K562 (cell line): ENCODE results near the gene IRF3. TPM values are rescaled to one million over a fixed set of nuclear protein-coding genes. Genes with fewer than 3 reads are reported as not detected.

Experiments used
- ATAC-seq: fragments of 200-7000 bp; cut with Tn5 transposase; 3 replicates; pipeline ENCODE4 v1.9.1; 2020; ENCODE audit warnings: moderate library complexity
- BruUV-seq: library from RNA; stranded (reverse); fragments of 400-500 nt; replicated peaks from 2 replicates; lab custom pipeline; 2021; lab: Mats Ljungman, UMichigan
- CTCF ChIA-PET: fragments of 300-600 bp; formaldehyde crosslinking; extraction: SDS; loops from one replicate; lab custom pipeline; 2021; ENCODE audit warnings: low intra/inter-chr PET ratio; lab: Yijun Ruan, JAX
- POLR2A ChIA-PET: fragments of 300-600, 350-650 bp; sonication (Branson Sonifier 250); formaldehyde crosslinking; extraction: SDS; loops from one replicate; lab custom pipeline; 2021; ENCODE audit warnings: antibody characterized with exemption, inconsistent platforms; lab: Yijun Ruan, JAX
- DNase-seq, 4 experiments: peaks; one replicate each; pipeline versions ENCODE4 v3.0.0 to v3.0.0-alpha.2; 2011 to 2018; ENCODE audit warnings: low spot score in 3 of 4, mixed read lengths in 3 of 4; ENCODE audit errors: extremely low read depth in 1 of 4
- FAIRE-seq: peaks from 2 replicates; lab custom pipeline; 2011; peaks lifted over from hg19 to GRCh38; lab: Jason Lieb, UNC
- H2AFZ ChIP-seq: 2 replicates; pipeline ENCODE4 v1.6.0; 2011; ENCODE audit warnings: low read depth, low read length, control low read depth, inconsistent platforms
- H3K27ac ChIP-seq: fragments of 200-600 bp; 3 replicates; pipeline ENCODE4 v1.8.0; 2011; ENCODE audit warnings: low read depth, mild to moderate bottlenecking, control low read depth, inconsistent platforms, low read length, moderate library complexity, mixed read lengths; ENCODE audit errors: extremely low read depth
- H3K27me3 ChIP-seq, 2 experiments: fragments of 300-600 bp in 1 of 2; 2 replicates in 1 of 2; 3 replicates in 1 of 2; pipeline versions ENCODE4 v1.6.0 to v1.8.0; 2011; ENCODE audit warnings: inconsistent platforms in 2 of 2, low read length in 2 of 2, mild to moderate bottlenecking in 1 of 2, mixed read lengths in 1 of 2, moderate library complexity in 1 of 2; ENCODE audit not compliant: control insufficient read depth in 2 of 2, insufficient read depth in 2 of 2
- H3K36me3 ChIP-seq: fragments of 300-600 bp; 3 replicates; pipeline ENCODE4 v1.8.0; 2011; ENCODE audit warnings: mild to moderate bottlenecking, low read length, inconsistent platforms; ENCODE audit not compliant: control insufficient read depth, insufficient read depth
- H3K4me1 ChIP-seq, 2 experiments: fragments of 200-600 bp in 1 of 2; replicated peaks in 1 of 2; 2 replicates in 1 of 2; 3 replicates in 1 of 2; pipeline versions ENCODE4 v1.5.1 to v1.8.0; 2011; ENCODE audit warnings: inconsistent platforms in 2 of 2, low read length in 2 of 2, mild to moderate bottlenecking in 1 of 2, mixed read lengths in 1 of 2, moderate library complexity in 1 of 2; ENCODE audit not compliant: control insufficient read depth in 2 of 2, insufficient read depth in 2 of 2
- H3K4me2 ChIP-seq: 2 replicates; pipeline ENCODE4 v1.6.1; 2011; ENCODE audit warnings: low read length, control low read depth, inconsistent platforms, mixed read lengths; ENCODE audit not compliant: insufficient read depth
- H3K4me3 ChIP-seq: fragments of 200-600 bp; sonication (generic), shearing (Covaris generic); 2 replicates; pipeline ENCODE4 v1.5.1; 2016; ENCODE audit warnings: control low read depth, inconsistent platforms
- H3K79me2 ChIP-seq: fragments of 200-600 bp; 3 replicates; pipeline ENCODE4 v1.8.0; 2011; ENCODE audit warnings: low read length, inconsistent platforms; ENCODE audit not compliant: control insufficient read depth, insufficient read depth
- H3K9ac ChIP-seq, 2 experiments: 2 replicates each; pipeline versions ENCODE4 v1.6.0 to v1.6.1; 2011; ENCODE audit warnings: low read depth in 2 of 2, low read length in 2 of 2, control low read depth in 1 of 2, inconsistent platforms in 1 of 2, mild to moderate bottlenecking in 1 of 2, mixed read lengths in 1 of 2; ENCODE audit not compliant: insufficient read depth in 1 of 2
- H3K9me1 ChIP-seq: one replicate; pipeline ENCODE4 v1.6.0; 2011; ENCODE audit warnings: inconsistent platforms, mild to moderate bottlenecking, low read length, moderate library complexity; ENCODE audit not compliant: control insufficient read depth, insufficient read depth
- H3K9me3 ChIP-seq: replicated peaks from 2 replicates; pipeline ENCODE4 v1.5.1; 2011; ENCODE audit warnings: low read depth, low read length, inconsistent platforms; ENCODE audit not compliant: control insufficient read depth, insufficient read depth
- H4K20me1 ChIP-seq: replicated peaks from 2 replicates; pipeline ENCODE4 v1.6.1; 2011; ENCODE audit warnings: low read length, inconsistent platforms, mixed read lengths; ENCODE audit not compliant: control insufficient read depth, insufficient read depth
- BCLAF1 ChIP-seq, 2 experiments: fragments of 450-650 bp in 1 of 2; IDR thresholded peaks; 2 replicates each; pipeline ENCODE4 v1.6.1; 2011 to 2017; ENCODE audit warnings: low read depth in 2 of 2, antibody characterized with exemption in 1 of 2, borderline replicate concordance in 1 of 2, low read length in 1 of 2, mild to moderate bottlenecking in 1 of 2, mixed read lengths in 1 of 2; ENCODE audit not compliant: control insufficient read depth in 1 of 2
- KDM2B ChIP-seq: fragments of 250-450 bp; sonication (Bioruptor Pico); IDR thresholded peaks from 2 replicates; pipeline ENCODE4 v1.8.0; 2021; ENCODE audit warnings: mild to moderate bottlenecking, moderate library complexity
- KLF13 ChIP-seq: fragments of 450-650 bp; IDR thresholded peaks from 2 replicates; pipeline ENCODE4 v1.6.1; 2016; ENCODE audit warnings: missing genetic modification characterization, low read depth, mild to moderate bottlenecking, missing compliant biosample characterization, moderate library complexity, borderline replicate concordance
- MAFG ChIP-seq: fragments of 450-650 bp; conservative IDR thresholded peaks from 2 replicates; pipeline ENCODE4 v1.6.1; 2016; ENCODE audit warnings: missing genetic modification characterization, missing compliant biosample characterization
- MBD1 ChIP-seq: fragments of 250-450 bp; sonication (Bioruptor Pico); IDR thresholded peaks from 2 replicates; pipeline ENCODE4 v1.8.0; 2022; ENCODE audit warnings: inconsistent platforms
- ZKSCAN3 ChIP-seq: fragments of 250-450 bp; sonication (Bioruptor Pico); IDR thresholded peaks from 2 replicates; pipeline ENCODE4 v1.4.0; 2020
- ZNF444 ChIP-seq: fragments of 250-450 bp; sonication (Bioruptor Pico); IDR thresholded peaks from 2 replicates; pipeline ENCODE4 v1.4.0; 2020; ENCODE audit warnings: mild to moderate bottlenecking, moderate library complexity
- ZNF518B ChIP-seq: fragments of 250-450 bp; sonication (Bioruptor Pico); IDR thresholded peaks from 2 replicates; pipeline ENCODE4 v1.5.0; 2021; ENCODE audit warnings: mild to moderate bottlenecking, moderate library complexity
- WGBS: fragments of 100-300 bp; shearing (Covaris generic); methylation state at CpG from one replicate; pipeline ENCODE4 v1.1.6; 2016; ENCODE audit warnings: low coverage, mixed read lengths; ENCODE audit not compliant: insufficient coverage; ENCODE audit errors: missing lambda C conversion rate; 5-methylcytosine and 5-hydroxymethylcytosine counted together
- in situ Hi-C: fragments of 300-500 bp; cut with MboI; formaldehyde crosslinking; loops from 4 replicates; pipeline ENCODE4 v1.15.0; 2018; ENCODE audit warnings: inconsistent platforms, mixed read lengths
- intact Hi-C: fragments of 100-400 bp; cut with micrococcal nuclease; formaldehyde crosslinking; loops from 2 replicates; pipeline ENCODE4 v1.14.2; 2022
- polyA plus RNA-seq, 8 experiments: library from polyadenylated mRNA; depleted of rRNA in 4 of 8; stranded (reverse) in 5 of 8; unstranded in 3 of 8; fragments of >200 nt; fragmentation: Nextera tagmentation in 2 of 8; fragmentation: Illumina TruSeq in 1 of 8; extraction: Ambion mirVana in 2 of 8; extraction: Trizol in 1 of 8; gene quantifications; 2 replicates each; pipeline versions ENCODE4 v1.2.1 to v1.2.3, GENCODE V29; 2011 to 2014; ENCODE audit warnings: inconsistent platforms in 1 of 8, missing spikeins in 1 of 8
- total RNA-seq, 7 experiments: library from RNA; depleted of rRNA in 6 of 7; stranded (reverse); fragments of >200 nt in 6 of 7; fragmentation: Illumina TruSeq in 2 of 7; extraction: Trizol in 2 of 7; gene quantifications; 2 replicates each; pipeline versions ENCODE4 v1.2.1 to v1.2.3, GENCODE V29; 2011 to 2021; ENCODE audit warnings: low replicate concordance in 1 of 7

Gene IRF3
- total and polyA plus RNA-seq, 9 of the 15 experiments (the other 6 are each of a cell fraction or from before 2014, with no cell fraction given), result 7.5 to 145 (median 65.4) TPM

DNA sequence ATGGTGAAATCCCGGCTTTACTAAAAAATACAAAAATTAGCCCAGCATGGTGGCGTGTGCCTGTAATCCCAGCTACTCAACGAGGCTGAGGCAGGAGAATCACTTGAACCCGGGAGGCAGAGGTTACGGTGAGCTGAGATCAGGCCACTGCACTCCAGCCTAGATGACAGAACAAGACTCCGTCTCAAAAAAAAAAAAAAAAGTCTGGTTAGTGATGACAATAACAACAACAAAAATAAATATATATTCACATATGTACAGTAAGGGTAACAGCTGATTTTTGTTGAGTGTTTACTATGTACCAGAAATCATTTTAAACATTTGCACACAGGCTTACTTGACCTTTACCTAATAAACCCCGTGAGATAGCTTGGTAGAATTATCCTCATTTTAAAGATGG is 48.7 kb downstream of the IRF3 start:
- in situ Hi-C loops, result no loop called here
- peaks cover 76% of the 10 kb centered on the region; the same call in 1 of the 3 replicates for H3K36me3 ChIP-seq
- FAIRE-seq (no peak), DNase-seq (no peak), ATAC-seq (no peak)
- intact Hi-C loops, result no loop called here
- WGBS, result 91% methylated on average over 7 of the region's 7 CpGs
- H3K9me1 ChIP-seq, result peaks cover 2% of the 10 kb centered on the region
- peaks cover 0 to 10% of the 10 kb centered on the region in 2 experiments; a peak in 2 of 5 replicates for H3K4me1 ChIP-seq
- H4K20me1 ChIP-seq, result no peaks in the 10 kb centered on the region; the same call in 1 of the 2 replicates
- no peak overlapping the region for H3K9ac ChIP-seq
- ChIA-PET POLR2A (interaction anchor here (0.9 to 1.4 kb wide), 3 partner anchors 12 to 25 kb away, joined by 3 to 6 read pairs (median 3); partner anchors contain the start of gene SCAF1), CTCF (no interaction called here)
- no TSS peak for BruUV-seq
- H3K9me3 ChIP-seq, result no peaks in the 10 kb centered on the region
- no peaks in the 10 kb centered on the region for H3K27me3 ChIP-seq
- H3K4me2 ChIP-seq, result no peak overlapping the region
- H2AFZ ChIP-seq, result no peak overlapping the region
- H3K79me2 ChIP-seq, result peaks cover 3% of the 10 kb centered on the region; the same call in 1 of the 3 replicates
- H3K27ac ChIP-seq, result no peak overlapping the region
- H3K4me3 ChIP-seq, result no peak overlapping the region
- TF ChIP-seq KDM2B (CRISPR knock-in tag), result no peak
- no peak for TF ChIP-seq ZNF518B (CRISPR knock-in tag)
- TF ChIP-seq BCLAF1 (IDR thresholded peaks at IDR 0.05; ENCODE audit: borderline replicate concordance in 1 of 2, control insufficient read depth in 1 of 2, low read depth in 2 of 2, low read length in 1 of 2), result no peak
- TF ChIP-seq ZNF444 (CRISPR knock-in tag), result no peak
- TF ChIP-seq ZKSCAN3 (CRISPR knock-in tag), result no peak
- TF ChIP-seq MAFG (tag), result no peak
- TF ChIP-seq KLF13, result no peak
- no peak for TF ChIP-seq MBD1
